ENCODE data around the gene SLFN11. TPM values are rescaled to one million over a fixed set of nuclear protein-coding genes. Genes with fewer than 3 reads are reported as not detected.
A peak's percentile ranks its signal among the peaks of the same experiment; 100 is the strongest.

The SLFN11 gene
- total and polyA plus RNA-seq, 11 donors: 6.4 to 46.0 (median 16.1) TPM

GRCh38 chr17:35376245-35376644 lies 2.8 kb upstream of the SLFN11 start:
- WGBS, 4 donors: 12 to 29% (median 16%) methylated on average over 1 of the region's 1 CpG
- peak overlapping the region; percentile 2 to 98 (median 80) for H3K27ac ChIP-seq
- H3K36me3 ChIP-seq: no peaks in the 10 kb centered on the region
- H3K4me3 ChIP-seq: peak overlapping the region in 6 of 12 donors; percentile 5 to 82 (median 18)
- intact Hi-C loops (cut with DNase I): loop anchor here in 5 of 10 donors (2.0 to 10.0 kb wide), 7 partner anchors 57 to 166 kb away; partner anchors contain the start of genes SLFN12 (in 2 of the 5), SLFN12L (in 1 of the 5) and SLFN5 (in 1 of the 5)
- peaks cover 0 to 20% (median 0%) of the 10 kb centered on the region in 9 donors for H3K27me3 ChIP-seq
- DNase-seq (no peak), ATAC-seq (no peak)
- TF ChIP-seq POLR2A (IDR thresholded peaks at IDR 0.05) (no peak), CTCF (IDR thresholded peaks at IDR 0.05) (no peak)
- peaks cover 0 to 13% (median under 1%) of the 10 kb centered on the region in 12 donors for H3K9me3 ChIP-seq
- H3K4me1 ChIP-seq: peaks cover 0 to 47% (median 10%) of the 10 kb centered on the region in 12 donors

- peaks cover 0 to 22% (median 6%) of the 10 kb centered on the region in 12 donors for H3K9me3 ChIP-seq
- WGBS, 4 donors: 42 to 51% (median 46%) methylated on average over 3 of the region's 3 CpGs
- DNase-seq: no peak
- TF ChIP-seq CTCF (IDR thresholded peaks at IDR 0.05): no peak
- no peak for TF ChIP-seq POLR2A (IDR thresholded peaks at IDR 0.05)
- intact Hi-C loops (cut with DNase I): loop anchor here in 9 of 10 donors (1.0 to 10.0 kb wide), 11 partner anchors 28 to 167 kb away; partner anchors contain the start of genes SLFN12 (in 3 of the 9), SLFN12L (in 1 of the 9), SLFN13 (in 1 of the 9) and SLFN5 (in 1 of the 9)
- H3K4me3 ChIP-seq: peak overlapping the region in 11 of 12 donors; percentile 56 to 82 (median 73)
- H3K4me1 ChIP-seq: peaks cover 0 to 53% (median 10%) of the 10 kb centered on the region in 12 donors
- H3K36me3 ChIP-seq: no peaks in the 10 kb centered on the region
- peak overlapping the region; percentile 92 to 98 (median 95) for H3K27ac ChIP-seq
- ATAC-seq: no peak
- H3K27me3 ChIP-seq: peaks cover 0 to 20% (median 0%) of the 10 kb centered on the region in 9 donors
Observed at GRCh38 chr17:35374766-35375344, 1.4 kb upstream of the SLFN11 start.

- WGBS, 4 donors: 2 to 6% (median 3%) methylated on average over 39 to 47 of the region's 47 CpGs
- intact Hi-C loops (cut with DNase I): loop anchor here in 8 of 10 donors (1.0 to 10.0 kb wide), 11 partner anchors 27 to 161 kb away; partner anchors contain the start of genes SLFN12 (in 3 of the 8), SLFN12L (in 1 of the 8), SLFN13 (in 1 of the 8) and SLFN5 (in 1 of the 8)
Observed at GRCh38 chr17:35373984-35374765, 754 bp upstream of the SLFN11 start.

More at GRCh38 chr17:35373984-35374765, 754 bp upstream of the SLFN11 start:
- H3K36me3 ChIP-seq: peaks cover 0 to 4% (median 1%) of the 10 kb centered on the region in 9 donors
- ATAC-seq (peak; percentile 39 to 81 (median 69)), DNase-seq (peak; percentile 47 to 79 (median 63))
- TF ChIP-seq CTCF (IDR thresholded peaks at IDR 0.05) (no peak), POLR2A (IDR thresholded peaks at IDR 0.05) (no peak)
- H3K4me3 ChIP-seq: peak overlapping the region; percentile 27 to 82 (median 72)
- H3K27me3 ChIP-seq: peaks cover 0 to 20% (median 0%) of the 10 kb centered on the region in 9 donors
- H3K4me1 ChIP-seq: peaks cover 0 to 58% (median 10%) of the 10 kb centered on the region in 12 donors
- peak overlapping the region; percentile 92 to 98 (median 95) for H3K27ac ChIP-seq
- peaks cover 0 to 20% (median 7%) of the 10 kb centered on the region in 12 donors for H3K9me3 ChIP-seq
